HepG2 (cell line): ENCODE data around the gene EIF5A. TPM values are rescaled to one million over a fixed set of nuclear protein-coding genes. Genes with fewer than 3 reads are reported as not detected.

Source experiments
- ATF1 ChIP-seq: IDR thresholded peaks from 2 replicates; pipeline ENCODE4 v1.6.1; 2016; ENCODE audit warnings: mild to moderate bottlenecking, control low read depth
- CBFB ChIP-seq: sonication (generic); formaldehyde crosslinking; IDR thresholded peaks from 2 replicates; pipeline ENCODE4 v1.4.0; 2020; ENCODE audit warnings: missing genetic modification reagents
- CREM ChIP-seq, 2 experiments: sonication (generic) in 1 of 2; formaldehyde crosslinking in 1 of 2; IDR thresholded peaks; 2 replicates each; pipeline versions ENCODE4 v1.4.0 to v1.6.1; 2016 to 2020; ENCODE audit warnings: antibody characterized with exemption in 1 of 2, mild to moderate bottlenecking in 1 of 2, missing genetic modification reagents in 1 of 2
- ETV6 ChIP-seq: sonication (generic); formaldehyde crosslinking; conservative IDR thresholded peaks from 2 replicates; pipeline ENCODE4 v1.4.0; 2020; ENCODE audit warnings: missing genetic modification reagents
- FOXO1 ChIP-seq: sonication (generic); formaldehyde crosslinking; IDR thresholded peaks from 2 replicates; pipeline ENCODE4 v1.4.0; 2020; ENCODE audit warnings: missing genetic modification reagents
- GATAD1 ChIP-seq: IDR thresholded peaks from 2 replicates; pipeline ENCODE4 v1.6.1; 2016; ENCODE audit warnings: missing genetic modification reagents, missing compliant biosample characterization
- GATAD2A ChIP-seq: IDR thresholded peaks from 2 replicates; pipeline ENCODE4 v1.6.1; 2016
- PHB2 ChIP-seq: fragments of 450-650 bp; IDR thresholded peaks from 2 replicates; pipeline ENCODE4 v1.6.1; 2018; ENCODE audit not compliant: partially characterized antibody
- PHF8 ChIP-seq: sonication (generic); formaldehyde crosslinking; IDR thresholded peaks from 2 replicates; pipeline ENCODE4 v1.5.0; 2020; ENCODE audit warnings: missing genetic modification reagents
- POGZ ChIP-seq: sonication (generic); formaldehyde crosslinking; IDR thresholded peaks from 2 replicates; pipeline ENCODE4 v1.4.0; 2020; ENCODE audit warnings: mild to moderate bottlenecking, missing genetic modification reagents
- SMC3 ChIP-seq: IDR thresholded peaks from 2 replicates; pipeline ENCODE4 v1.6.1; 2011; ENCODE audit warnings: low read length, improper control_type of control experiment
- SP4 ChIP-seq: sonication (generic); formaldehyde crosslinking; IDR thresholded peaks from 2 replicates; pipeline ENCODE4 v1.8.1; 2023; ENCODE audit warnings: mild to moderate bottlenecking, missing genetic modification reagents
- STAG1 ChIP-seq: sonication (generic); formaldehyde crosslinking; IDR thresholded peaks from 2 replicates; pipeline ENCODE4 v1.4.0; 2020; ENCODE audit warnings: missing genetic modification reagents
- THAP11 ChIP-seq: IDR thresholded peaks from 2 replicates; pipeline ENCODE4 v1.6.1; 2016; ENCODE audit warnings: missing biosample characterization, missing genetic modification reagents
- TOE1 ChIP-seq: sonication (generic); formaldehyde crosslinking; IDR thresholded peaks from 2 replicates; pipeline ENCODE4 v1.4.0; 2020; ENCODE audit warnings: mild to moderate bottlenecking, missing genetic modification reagents
- ZBTB38 ChIP-seq: sonication (generic); formaldehyde crosslinking; IDR thresholded peaks from 2 replicates; pipeline ENCODE4 v1.5.1; 2020; ENCODE audit warnings: mild to moderate bottlenecking, missing genetic modification reagents
- ZFX ChIP-seq: sonication (generic); formaldehyde crosslinking; IDR thresholded peaks from 2 replicates; pipeline ENCODE4 v1.4.0; 2020; ENCODE audit warnings: mild to moderate bottlenecking, low read depth, missing genetic modification reagents, moderate library complexity
- ZFY ChIP-seq: sonication (generic); formaldehyde crosslinking; IDR thresholded peaks from 2 replicates; pipeline ENCODE4 v1.4.0; 2020; ENCODE audit warnings: missing genetic modification reagents
- ZIK1 ChIP-seq: sonication (generic); formaldehyde crosslinking; IDR thresholded peaks from 2 replicates; pipeline ENCODE4 v1.5.0; 2020; ENCODE audit warnings: mild to moderate bottlenecking, low read depth, missing genetic modification reagents, borderline replicate concordance
- ZNF3 ChIP-seq: IDR thresholded peaks from 2 replicates; pipeline ENCODE4 v1.7.0; 2017; ENCODE audit warnings: inconsistent platforms
- ZNF350 ChIP-seq: sonication (generic); formaldehyde crosslinking; IDR thresholded peaks from 2 replicates; pipeline ENCODE4 v1.4.0; 2020; ENCODE audit warnings: mild to moderate bottlenecking, low read depth, missing genetic modification reagents, borderline replicate concordance
- ZNF431 ChIP-seq: sonication (generic); formaldehyde crosslinking; IDR thresholded peaks from 2 replicates; pipeline ENCODE4 v1.9.0; 2022; ENCODE audit warnings: missing genetic modification reagents, low read depth, mild to moderate bottlenecking, borderline replicate concordance
- ZNF564 ChIP-seq: sonication (generic); formaldehyde crosslinking; IDR thresholded peaks from 2 replicates; pipeline ENCODE4 v1.8.1; 2023; ENCODE audit warnings: mild to moderate bottlenecking, missing genetic modification reagents
- ZNF619 ChIP-seq: sonication (generic); formaldehyde crosslinking; IDR thresholded peaks from 2 replicates; pipeline ENCODE4 v1.4.0; 2020; ENCODE audit warnings: mild to moderate bottlenecking, missing genetic modification reagents
- ZNF83 ChIP-seq: sonication (generic); formaldehyde crosslinking; IDR thresholded peaks from 2 replicates; pipeline ENCODE4 v1.4.0; 2020; ENCODE audit warnings: missing genetic modification reagents, mild to moderate bottlenecking, borderline replicate concordance
- ZNF891 ChIP-seq: sonication (generic); formaldehyde crosslinking; IDR thresholded peaks from 2 replicates; pipeline ENCODE4 v1.5.0; 2020; ENCODE audit warnings: mild to moderate bottlenecking, missing genetic modification reagents
- polyA plus RNA-seq, 8 experiments: library from polyadenylated mRNA; depleted of rRNA in 3 of 8; stranded (reverse) in 7 of 8; unstranded in 1 of 8; fragments of >200 nt; fragmentation: Illumina TruSeq in 4 of 8; extraction: Trizol in 4 of 8; gene quantifications; 2 replicates each; pipeline versions ENCODE4 v1.2.1 to v1.2.3, GENCODE V29; 2011 to 2016; ENCODE audit warnings: low read depth in 4 of 8, missing spikeins in 1 of 8, mixed read lengths in 1 of 8; ENCODE audit not compliant: insufficient read depth in 1 of 8
- total RNA-seq, 5 experiments: library from RNA; depleted of rRNA; stranded (reverse); fragments of >200 nt; fragmentation: Illumina TruSeq; extraction: Trizol; gene quantifications; 2 replicates each; pipeline ENCODE4 v1.2.3, GENCODE V29; 2016; ENCODE audit warnings: low read depth in 1 of 5
- TF ChIP-seq, protein P1 (sequence below): sonication (generic); formaldehyde crosslinking; IDR thresholded peaks from 2 replicates; pipeline ENCODE4 v1.4.0; 2020; ENCODE audit warnings: missing genetic modification reagents
- TF ChIP-seq, protein P2 (sequence below): sonication (generic); formaldehyde crosslinking; IDR thresholded peaks from 2 replicates; pipeline ENCODE4 v1.9.0; 2022; ENCODE audit warnings: missing genetic modification reagents, mild to moderate bottlenecking, borderline replicate concordance

The EIF5A gene
- total and polyA plus RNA-seq, 2 of the 13 experiments (the other 11 are each of a cell fraction or from before 2014, with no cell fraction given), result 319 to 337 TPM

DNA sequence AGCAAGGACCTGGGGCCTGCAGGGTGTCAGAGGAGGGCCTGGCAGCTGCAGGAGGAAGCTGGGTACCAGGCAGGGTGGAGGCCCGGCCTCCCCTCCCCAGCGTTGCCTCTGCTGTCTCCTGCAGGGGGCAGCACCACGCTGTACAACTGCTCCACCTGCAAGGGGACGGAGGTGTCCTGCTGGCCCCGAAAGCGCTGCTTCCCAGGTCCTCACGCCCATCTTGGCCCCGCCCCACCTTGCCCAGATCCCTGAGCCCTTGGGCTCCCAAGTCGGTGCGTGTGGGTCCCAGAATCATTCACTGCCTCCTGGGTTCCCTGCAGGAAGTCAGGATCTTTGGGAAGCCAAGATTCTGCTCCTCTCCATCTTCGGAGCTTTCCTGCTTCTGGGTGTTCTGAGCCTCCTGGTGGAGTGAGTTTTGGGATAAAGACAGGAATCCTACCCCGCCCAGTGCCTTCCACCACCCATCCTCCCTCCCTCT is 48.7 kb downstream of the EIF5A start (continued):
- no peak for TF ChIP-seq TOE1 (CRISPR knock-in tag)
- TF ChIP-seq, protein P1, sequence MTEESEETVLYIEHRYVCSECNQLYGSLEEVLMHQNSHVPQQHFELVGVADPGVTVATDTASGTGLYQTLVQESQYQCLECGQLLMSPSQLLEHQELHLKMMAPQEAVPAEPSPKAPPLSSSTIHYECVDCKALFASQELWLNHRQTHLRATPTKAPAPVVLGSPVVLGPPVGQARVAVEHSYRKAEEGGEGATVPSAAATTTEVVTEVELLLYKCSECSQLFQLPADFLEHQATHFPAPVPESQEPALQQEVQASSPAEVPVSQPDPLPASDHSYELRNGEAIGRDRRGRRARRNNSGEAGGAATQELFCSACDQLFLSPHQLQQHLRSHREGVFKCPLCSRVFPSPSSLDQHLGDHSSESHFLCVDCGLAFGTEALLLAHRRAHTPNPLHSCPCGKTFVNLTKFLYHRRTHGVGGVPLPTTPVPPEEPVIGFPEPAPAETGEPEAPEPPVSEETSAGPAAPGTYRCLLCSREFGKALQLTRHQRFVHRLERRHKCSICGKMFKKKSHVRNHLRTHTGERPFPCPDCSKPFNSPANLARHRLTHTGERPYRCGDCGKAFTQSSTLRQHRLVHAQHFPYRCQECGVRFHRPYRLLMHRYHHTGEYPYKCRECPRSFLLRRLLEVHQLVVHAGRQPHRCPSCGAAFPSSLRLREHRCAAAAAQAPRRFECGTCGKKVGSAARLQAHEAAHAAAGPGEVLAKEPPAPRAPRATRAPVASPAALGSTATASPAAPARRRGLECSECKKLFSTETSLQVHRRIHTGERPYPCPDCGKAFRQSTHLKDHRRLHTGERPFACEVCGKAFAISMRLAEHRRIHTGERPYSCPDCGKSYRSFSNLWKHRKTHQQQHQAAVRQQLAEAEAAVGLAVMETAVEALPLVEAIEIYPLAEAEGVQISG, result peak; percentile 45; the same call in 1 of the 2 replicates
- TF ChIP-seq ZBTB38, result peak; percentile 74
- TF ChIP-seq POGZ (CRISPR knock-in tag), result 0 out of 2 replicates have a peak, but pooled peaks have one; percentile 18
- TF ChIP-seq PHB2, result no peak
- no peak for TF ChIP-seq ATF1 (CRISPR knock-in tag)
- no peak for TF ChIP-seq ZNF619 (CRISPR knock-in tag)
- 0 out of 2 replicates have a peak, but pooled peaks have one; percentile 46 for TF ChIP-seq GATAD1
- peak; percentile 61; the same call in 1 of the 2 replicates for TF ChIP-seq CBFB (CRISPR knock-in tag)
- no peak for TF ChIP-seq ZNF564 (CRISPR knock-in tag)
- peak; percentile 58; the same call in 1 of the 2 replicates for TF ChIP-seq ZNF891
- peak; percentile 53; the same call in 1 of the 2 replicates for TF ChIP-seq ZNF350 (CRISPR knock-in tag)
- TF ChIP-seq ZNF431 (CRISPR knock-in tag), result no peak
- TF ChIP-seq ZFX (CRISPR knock-in tag), result peak; percentile 67
- peak; percentile 81 for TF ChIP-seq THAP11 (CRISPR knock-in tag)
- TF ChIP-seq FOXO1 (CRISPR knock-in tag), result peak; percentile 45; the same call in 1 of the 2 replicates
- TF ChIP-seq ZFY (CRISPR knock-in tag), result peak; percentile 53; the same call in 1 of the 2 replicates
- no peak for TF ChIP-seq ZNF3 (CRISPR knock-in tag)
- peak; percentile 33; the same call in 1 of the 2 replicates for TF ChIP-seq GATAD2A (CRISPR knock-in tag)
- TF ChIP-seq SMC3, result peak; percentile 49; the same call in 1 of the 2 replicates
- TF ChIP-seq, protein P2, sequence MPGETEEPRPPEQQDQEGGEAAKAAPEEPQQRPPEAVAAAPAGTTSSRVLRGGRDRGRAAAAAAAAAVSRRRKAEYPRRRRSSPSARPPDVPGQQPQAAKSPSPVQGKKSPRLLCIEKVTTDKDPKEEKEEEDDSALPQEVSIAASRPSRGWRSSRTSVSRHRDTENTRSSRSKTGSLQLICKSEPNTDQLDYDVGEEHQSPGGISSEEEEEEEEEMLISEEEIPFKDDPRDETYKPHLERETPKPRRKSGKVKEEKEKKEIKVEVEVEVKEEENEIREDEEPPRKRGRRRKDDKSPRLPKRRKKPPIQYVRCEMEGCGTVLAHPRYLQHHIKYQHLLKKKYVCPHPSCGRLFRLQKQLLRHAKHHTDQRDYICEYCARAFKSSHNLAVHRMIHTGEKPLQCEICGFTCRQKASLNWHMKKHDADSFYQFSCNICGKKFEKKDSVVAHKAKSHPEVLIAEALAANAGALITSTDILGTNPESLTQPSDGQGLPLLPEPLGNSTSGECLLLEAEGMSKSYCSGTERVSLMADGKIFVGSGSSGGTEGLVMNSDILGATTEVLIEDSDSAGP (CRISPR knock-in tag), result peak; percentile 84
- no peak for TF ChIP-seq CREM (IDR thresholded peaks at IDR 0.05)
- TF ChIP-seq CREM (CRISPR knock-in tag; IDR thresholded peaks at IDR 0.05), result no peak
- peak; percentile 42; the same call in 1 of the 2 replicates for TF ChIP-seq SP4
- no peak for TF ChIP-seq ZIK1
- TF ChIP-seq ETV6 (CRISPR knock-in tag), result no peak
- TF ChIP-seq STAG1 (CRISPR knock-in tag), result peak; percentile 95
- TF ChIP-seq PHF8 (CRISPR knock-in tag), result 0 out of 2 replicates have a peak, but pooled peaks have one; percentile 32
- TF ChIP-seq ZNF83, result no peak
